MM.1S (cell line): Measurements from ENCODE around the gene EIF4G1.

Source experiments
- DNase-seq: peaks from one replicate; pipeline ENCODE4 v3.0.0-alpha.2; 2015
- H2AFZ ChIP-seq: fragments of 300-600 bp; sonication (generic); 2 replicates; pipeline ENCODE4 v1.6.0; 2016; ENCODE audit warnings: antibody characterized with exemption, low read length
- H3F3A ChIP-seq: fragments of 300-600 bp; sonication (generic); 2 replicates; pipeline ENCODE4 v1.6.1; 2016; ENCODE audit warnings: mild to moderate bottlenecking, antibody characterized with exemption, low read length, moderate library complexity, mixed read lengths; ENCODE audit not compliant: insufficient read depth
- H3K27ac ChIP-seq: fragments of 300-600 bp; sonication (generic); 2 replicates; pipeline ENCODE4 v1.5.1; 2016; ENCODE audit warnings: mild to moderate bottlenecking, low read length
- H3K27me3 ChIP-seq: fragments of 300-600 bp; sonication (generic); replicated peaks from 2 replicates; pipeline ENCODE4 v1.6.0; 2016; ENCODE audit warnings: low read length; ENCODE audit not compliant: insufficient read depth
- H3K36me3 ChIP-seq: fragments of 300-600 bp; sonication (generic); replicated peaks from 2 replicates; pipeline ENCODE4 v1.6.1; 2016; ENCODE audit warnings: mild to moderate bottlenecking, low read length, mixed read lengths; ENCODE audit not compliant: insufficient read depth
- H3K4me1 ChIP-seq: fragments of 300-600 bp; sonication (generic); 2 replicates; pipeline ENCODE4 v1.6.1; 2016; ENCODE audit warnings: low read length, mixed read lengths
- H3K4me2 ChIP-seq: fragments of 300-600 bp; sonication (generic); 2 replicates; pipeline ENCODE4 v1.6.0; 2016; ENCODE audit warnings: low read depth, low read length
- H3K4me3 ChIP-seq: fragments of 300-600 bp; sonication (generic); 2 replicates; pipeline ENCODE4 v1.5.1; 2016; ENCODE audit warnings: low read length, mixed read lengths
- H3K79me2 ChIP-seq: fragments of 300-600 bp; sonication (generic); 2 replicates; pipeline ENCODE4 v1.6.1; 2016; ENCODE audit warnings: mixed run types, low read length, mixed read lengths
- H3K9ac ChIP-seq: fragments of 300-600 bp; sonication (generic); 2 replicates; pipeline ENCODE4 v1.6.1; 2016; ENCODE audit warnings: low read length, mixed read lengths
- H3K9me2 ChIP-seq: fragments of 300-600 bp; sonication (generic); replicated peaks from 2 replicates; pipeline ENCODE4 v1.6.1; 2016; ENCODE audit warnings: mild to moderate bottlenecking, low read length, mixed read lengths; ENCODE audit not compliant: insufficient read depth
- H3K9me3 ChIP-seq: fragments of 300-600 bp; sonication (generic); replicated peaks from 2 replicates; pipeline ENCODE4 v1.6.1; 2016; ENCODE audit warnings: mild to moderate bottlenecking, low read length, mixed read lengths; ENCODE audit not compliant: insufficient read depth
- H4K20me1 ChIP-seq: fragments of 300-600 bp; sonication (generic); 2 replicates; pipeline ENCODE4 v1.6.1; 2016; ENCODE audit warnings: mild to moderate bottlenecking, low read length, moderate library complexity, mixed read lengths; ENCODE audit not compliant: insufficient read depth
- CTCF ChIP-seq: fragments of 300-600 bp; sonication (generic); IDR thresholded peaks from 2 replicates; pipeline ENCODE4 v1.5.1; 2016; ENCODE audit warnings: antibody characterized with exemption, low read length, mixed read lengths
- EZH2 ChIP-seq: fragments of 300-600 bp; sonication (generic); optimal IDR thresholded peaks from 2 replicates; pipeline ENCODE3; 2017; ENCODE audit warnings: low read depth, mild to moderate bottlenecking, antibody characterized with exemption, low read length, mixed read lengths
- EZH2phosphoT487 ChIP-seq: fragments of 300-600 bp; sonication (generic); IDR thresholded peaks from 2 replicates; pipeline ENCODE4 v1.6.1; 2018; ENCODE audit warnings: antibody characterized with exemption, low read length

EIF4G1 gene

GRCh38 chr3:184357248-184358123 lies 43.1 kb downstream of the EIF4G1 start:
- Histone ChIP-seq H3K27ac (no peak overlapping the region), H3K4me1 (no peaks in the 10 kb centered on the region), H3K36me3 (no peaks in the 10 kb centered on the region)

GRCh38 chr3:184358124-184358767 lies 43.8 kb downstream of the EIF4G1 start:
- Histone ChIP-seq H3F3A (peaks cover 14% of the 10 kb centered on the region), H3K4me2 (no peak overlapping the region), H3K27ac (no peak overlapping the region), H3K9me2 (no peaks in the 10 kb centered on the region), H3K79me2 (peaks cover 5% of the 10 kb centered on the region), H3K36me3 (no peaks in the 10 kb centered on the region), H3K4me3 (no peak overlapping the region), H2AFZ (no peak overlapping the region), H3K9ac (no peak overlapping the region), H3K9me3 (no peaks in the 10 kb centered on the region), H3K27me3 (no peaks in the 10 kb centered on the region), H4K20me1 (no peaks in the 10 kb centered on the region), H3K4me1 (no peaks in the 10 kb centered on the region)
- TF ChIP-seq EZH2 (no peak), CTCF (no peak), EZH2phosphoT487 (no peak)
- DNase-seq = no peak

More at GRCh38 chr3:184357248-184358123, 43.1 kb downstream of the EIF4G1 start:
- Histone ChIP-seq H2AFZ (no peak overlapping the region), H3K4me3 (no peak overlapping the region), H3K9ac (no peak overlapping the region), H4K20me1 (no peaks in the 10 kb centered on the region), H3K9me3 (no peaks in the 10 kb centered on the region), H3K9me2 (no peaks in the 10 kb centered on the region), H3K27me3 (no peaks in the 10 kb centered on the region), H3K79me2 (peaks cover 5% of the 10 kb centered on the region; the same call in 1 of the 2 replicates), H3K4me2 (no peak overlapping the region), H3F3A (peaks cover 9% of the 10 kb centered on the region)
- DNase-seq = no peak
- TF ChIP-seq EZH2 (no peak), EZH2phosphoT487 (no peak), CTCF (no peak)

- no peak overlapping the region for H2AFZ ChIP-seq
- TF ChIP-seq CTCF = no peak
- TF ChIP-seq EZH2phosphoT487 = no peak
- no peak for TF ChIP-seq EZH2
- no peak overlapping the region for H3K4me3 ChIP-seq
- H3K36me3 ChIP-seq = no peaks in the 10 kb centered on the region
- H3K27me3 ChIP-seq = no peaks in the 10 kb centered on the region
- DNase-seq = no peak
- H3K79me2 ChIP-seq = peaks cover 12% of the 10 kb centered on the region
- peaks cover 14% of the 10 kb centered on the region for H3F3A ChIP-seq
- H3K27ac ChIP-seq = no peak overlapping the region
- H3K9me3 ChIP-seq = no peaks in the 10 kb centered on the region
- H3K9me2 ChIP-seq = no peaks in the 10 kb centered on the region
- no peaks in the 10 kb centered on the region for H3K4me1 ChIP-seq
- H3K4me2 ChIP-seq = no peak overlapping the region
- no peak overlapping the region for H3K9ac ChIP-seq
- H4K20me1 ChIP-seq = no peaks in the 10 kb centered on the region
These were observed 44.5 kb downstream of the EIF4G1 start for GRCh38 chr3:184358921-184359350.
